CD4-positive, alpha-beta T cell (primary cell): ENCODE data around the gene ENOX1. TPM values are rescaled to one million over a fixed set of nuclear protein-coding genes. Genes with fewer than 3 reads are reported as not detected.

Experiments
- ATAC-seq: fragments of 200-7000 bp; cut with Tn5 transposase; one replicate; pipeline ENCODE4 v1.10.0; 2022; ENCODE audit warnings: mild to moderate bottlenecking; ENCODE audit not compliant: poor library complexity
- CTCF ChIA-PET: fragments of 350-600 bp; sonication (Branson Sonifier 250); formaldehyde crosslinking; loops from one replicate; lab custom pipeline; 2021; ENCODE audit warnings: antibody characterized with exemption, inconsistent platforms; lab: Charles Lee
- POLR2A ChIA-PET: fragments of 350-600 bp; sonication (Branson Sonifier 250); formaldehyde crosslinking; loops from one replicate; lab custom pipeline; 2021; ENCODE audit warnings: antibody characterized with exemption, inconsistent platforms; lab: Charles Lee
- DNase-seq, 14 experiments: peaks; one replicate each; pipeline ENCODE4 v3.0.0-alpha.2; 2013 to 2020; ENCODE audit warnings: mixed read lengths in 2 of 14
- H3K27ac ChIP-seq, 2 donors: one replicate each; pipeline versions ENCODE4 v1.5.1 to v1.7.0; 2013; ENCODE audit warnings: low read length in 2 of 2, low read depth in 1 of 2, mild to moderate bottlenecking in 1 of 2
- H3K27me3 ChIP-seq, 2 experiments: 1 replicate in 1 of 2; 2 replicates in 1 of 2; pipeline versions ENCODE4 v1.6.1 to v1.7.0; 2013; ENCODE audit warnings: low read length in 2 of 2, control low read depth in 1 of 2, mild to moderate bottlenecking in 1 of 2, moderate library complexity in 1 of 2; ENCODE audit not compliant: insufficient read depth in 2 of 2, control insufficient read depth in 1 of 2
- H3K36me3 ChIP-seq: one replicate; pipeline ENCODE4 v1.6.1; 2013; ENCODE audit warnings: low read length, control low read depth; ENCODE audit not compliant: insufficient read depth
- H3K4me1 ChIP-seq: one replicate; pipeline ENCODE4 v1.6.1; 2013; ENCODE audit warnings: low read length, control low read depth; ENCODE audit not compliant: insufficient read depth
- H3K4me3 ChIP-seq: one replicate; pipeline ENCODE4 v1.5.1; 2013; ENCODE audit warnings: mild to moderate bottlenecking, low read length, moderate library complexity
- H3K9me3 ChIP-seq, 2 experiments: 1 replicate in 1 of 2; 2 replicates in 1 of 2; pipeline versions ENCODE4 v1.6.1 to v1.7.0; 2013; ENCODE audit warnings: low read length in 2 of 2, mild to moderate bottlenecking in 2 of 2, control low read depth in 1 of 2, moderate library complexity in 1 of 2; ENCODE audit not compliant: control insufficient read depth in 1 of 2, insufficient read depth in 1 of 2
- H3K27ac Mint-ChIP-seq: one replicate; pipeline ENCODE4 v1.8.0; 2020; ENCODE audit warnings: mixed read lengths
- H3K27me3 Mint-ChIP-seq: one replicate; pipeline ENCODE4 v1.8.0; 2021; ENCODE audit warnings: mixed read lengths
- H3K36me3 Mint-ChIP-seq: one replicate; pipeline ENCODE4 v1.8.0; 2021; ENCODE audit warnings: low read depth, mixed read lengths
- H3K4me1 Mint-ChIP-seq: one replicate; pipeline ENCODE4 v1.8.0; 2021; ENCODE audit warnings: low read depth, mixed read lengths
- H3K4me3 Mint-ChIP-seq: one replicate; pipeline ENCODE4 v1.8.0; 2020; ENCODE audit warnings: mild to moderate bottlenecking, mixed read lengths
- H3K9me3 Mint-ChIP-seq: one replicate; pipeline ENCODE4 v1.8.0; 2020; ENCODE audit warnings: mixed read lengths
- intact Hi-C, 2 experiments: fragments of 100-400 bp; cut with DNase I in 1 of 2; cut with micrococcal nuclease in 1 of 2; formaldehyde crosslinking; loops; one replicate each; pipeline versions ENCODE4 v1.15.1 to v1.9.0; 2023 to 2025; cut with DNase I, micrococcal nuclease
- total RNA-seq, 174 experiments: library from RNA in 2 of 174; stranded (reverse) in 2 of 174; gene quantifications; one replicate each; pipeline ENCODE4 v1.2.3 and lab custom pipeline; 2021 to 2026
- TF ChIP-seq, protein P1 (sequence below): fragments of 200-600 bp; IDR thresholded peaks from one replicate; pipeline ENCODE4 v1.8.0; 2022; ENCODE audit warnings: antibody characterized with exemption, mild to moderate bottlenecking

Gene ENOX1
- total RNA-seq, 2 experiments from 2014 or later: not detected

DNA sequence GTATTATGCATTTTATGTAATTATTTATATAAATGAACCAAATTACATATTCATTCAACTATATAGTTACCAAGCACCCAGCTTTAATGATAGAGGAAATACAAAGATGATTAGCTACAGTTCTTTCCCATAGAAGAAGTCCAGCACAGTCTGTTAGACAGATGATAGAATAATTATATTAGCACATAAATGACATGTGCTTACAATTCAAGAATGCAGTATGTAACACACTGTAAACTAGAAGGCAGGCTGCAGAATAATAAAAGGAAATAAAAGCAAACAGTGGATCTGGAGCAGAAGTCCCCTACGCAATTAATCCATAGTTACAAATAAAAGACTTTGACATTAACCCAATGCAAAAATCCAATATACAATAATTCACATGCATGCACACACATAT, 384.4 kb downstream of the ENOX1 start:
- no peaks in the 10 kb centered on the region for H3K9me3 Mint-ChIP-seq
- POLR2A ChIA-PET: no interaction called here
- H3K27ac Mint-ChIP-seq: no peak overlapping the region

GRCh38 chr13:43401361-43401760, 385.4 kb downstream of the ENOX1 start:
- TF ChIP-seq, protein P1, sequence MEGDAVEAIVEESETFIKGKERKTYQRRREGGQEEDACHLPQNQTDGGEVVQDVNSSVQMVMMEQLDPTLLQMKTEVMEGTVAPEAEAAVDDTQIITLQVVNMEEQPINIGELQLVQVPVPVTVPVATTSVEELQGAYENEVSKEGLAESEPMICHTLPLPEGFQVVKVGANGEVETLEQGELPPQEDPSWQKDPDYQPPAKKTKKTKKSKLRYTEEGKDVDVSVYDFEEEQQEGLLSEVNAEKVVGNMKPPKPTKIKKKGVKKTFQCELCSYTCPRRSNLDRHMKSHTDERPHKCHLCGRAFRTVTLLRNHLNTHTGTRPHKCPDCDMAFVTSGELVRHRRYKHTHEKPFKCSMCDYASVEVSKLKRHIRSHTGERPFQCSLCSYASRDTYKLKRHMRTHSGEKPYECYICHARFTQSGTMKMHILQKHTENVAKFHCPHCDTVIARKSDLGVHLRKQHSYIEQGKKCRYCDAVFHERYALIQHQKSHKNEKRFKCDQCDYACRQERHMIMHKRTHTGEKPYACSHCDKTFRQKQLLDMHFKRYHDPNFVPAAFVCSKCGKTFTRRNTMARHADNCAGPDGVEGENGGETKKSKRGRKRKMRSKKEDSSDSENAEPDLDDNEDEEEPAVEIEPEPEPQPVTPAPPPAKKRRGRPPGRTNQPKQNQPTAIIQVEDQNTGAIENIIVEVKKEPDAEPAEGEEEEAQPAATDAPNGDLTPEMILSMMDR: no peak
- no peak overlapping the region for H3K4me3 Mint-ChIP-seq
- peaks cover 0 to 7% of the 10 kb centered on the region in 2 experiments for H3K27me3 ChIP-seq
- no peak overlapping the region for H3K27ac Mint-ChIP-seq
- H3K4me1 Mint-ChIP-seq: no peaks in the 10 kb centered on the region
- no peaks in the 10 kb centered on the region for H3K36me3 ChIP-seq
- ATAC-seq: no peak
- ChIA-PET POLR2A (no interaction called here), CTCF (no interaction called here)
- intact Hi-C loops: no loop called here
- DNase-seq: peak in 2 of 14 experiments; percentile 5 to 8
- H3K27ac ChIP-seq: no peak overlapping the region
- no peaks in the 10 kb centered on the region for H3K9me3 Mint-ChIP-seq
- no peak overlapping the region for H3K4me3 ChIP-seq
- no peaks in the 10 kb centered on the region for H3K9me3 ChIP-seq
- peaks cover 21% of the 10 kb centered on the region for H3K27me3 Mint-ChIP-seq
- no peaks in the 10 kb centered on the region for H3K36me3 Mint-ChIP-seq
- H3K4me1 ChIP-seq: no peaks in the 10 kb centered on the region

More for the DNA sequence above, 384.4 kb downstream of the ENOX1 start:
- Histone ChIP-seq H3K36me3 (no peaks in the 10 kb centered on the region), H3K27me3 (peaks cover 0 to 7% of the 10 kb centered on the region in 2 experiments), H3K4me1 (no peaks in the 10 kb centered on the region), H3K27ac (no peak overlapping the region), H3K9me3 (no peaks in the 10 kb centered on the region), H3K4me3 (no peak overlapping the region)
- no peak for DNase-seq
- TF ChIP-seq, protein P1: no peak
- intact Hi-C loops: no loop called here
- Mint-ChIP-seq H3K4me1 (no peaks in the 10 kb centered on the region), H3K27me3 (peaks cover 21% of the 10 kb centered on the region), H3K4me3 (no peak overlapping the region), H3K36me3 (no peaks in the 10 kb centered on the region)
- CTCF ChIA-PET: no interaction called here
- no peak for ATAC-seq

GRCh38 chr13:43397111-43397510, 389.7 kb downstream of the ENOX1 start:
- no peak for DNase-seq

More at GRCh38 chr13:43397111-43397510, 389.7 kb downstream of the ENOX1 start:
- Mint-ChIP-seq H3K9me3 (no peaks in the 10 kb centered on the region), H3K4me1 (no peaks in the 10 kb centered on the region), H3K4me3 (no peak overlapping the region), H3K27ac (no peak overlapping the region), H3K27me3 (peaks cover 18% of the 10 kb centered on the region), H3K36me3 (no peaks in the 10 kb centered on the region)
- H3K4me3 ChIP-seq: no peak overlapping the region
- no peaks in the 10 kb centered on the region for H3K36me3 ChIP-seq
- ChIA-PET POLR2A (no interaction called here), CTCF (no interaction called here)
- no peak for ATAC-seq
- H3K4me1 ChIP-seq: no peaks in the 10 kb centered on the region
- TF ChIP-seq, protein P1: no peak
- intact Hi-C loops: no loop called here
- H3K9me3 ChIP-seq: no peaks in the 10 kb centered on the region
- no peak overlapping the region for H3K27ac ChIP-seq
- peaks cover 0 to 7% of the 10 kb centered on the region in 2 experiments for H3K27me3 ChIP-seq
